Activated T-helper 2 cell treated with anti-CD3 and anti-CD28 coated beads, Interferon-gamma antibody, Interleukin-2, Interleukin-4, amounts not matched to agents 10 μg/mL and 5 μg/mL and 100 μg/mL, durations not matched to agents 14 hours and 24 hours and 36 hours (primary cell): ENCODE measurements around the gene SHROOM1. TPM values are rescaled to one million over a fixed set of nuclear protein-coding genes. Genes with fewer than 3 reads are reported as not detected.
A peak's percentile ranks its signal among the peaks of the same experiment; 100 is the strongest.
"Not testable (repeated sequence)": the region's sequence is repeated elsewhere in the genome, so short reads cannot be mapped to it uniquely, and the experiment has no call there.

Source experiments
- DNase-seq: peaks from one replicate; pipeline ENCODE4 v3.0.0; 2021; ENCODE audit warnings: low spot score
- H3K27ac Mint-ChIP-seq: one replicate; pipeline ENCODE4 v1.8.0; 2021; ENCODE audit warnings: mixed read lengths
- H3K27me3 Mint-ChIP-seq: one replicate; pipeline ENCODE4 v1.8.0; 2021; ENCODE audit warnings: low read depth, mixed read lengths
- H3K36me3 Mint-ChIP-seq: one replicate; pipeline ENCODE4 v1.8.0; 2021; ENCODE audit warnings: low read depth, mixed read lengths
- H3K4me1 Mint-ChIP-seq: one replicate; pipeline ENCODE4 v1.8.0; 2021; ENCODE audit warnings: low read depth, mixed read lengths
- H3K4me3 Mint-ChIP-seq: one replicate; pipeline ENCODE4 v1.8.0; 2021; ENCODE audit warnings: low read depth, mild to moderate bottlenecking, moderate library complexity, mixed read lengths
- H3K9me3 Mint-ChIP-seq: one replicate; pipeline ENCODE4 v1.8.0; 2021; ENCODE audit warnings: mixed read lengths
- intact Hi-C: fragments of 100-400 bp; cut with micrococcal nuclease; formaldehyde crosslinking; loops from one replicate; pipeline ENCODE4 v1.15.1; 2023
- total RNA-seq: library from RNA; stranded (reverse); gene quantifications from 2 replicates; pipeline ENCODE4 v1.2.3, GENCODE V29; 2022

The SHROOM1 gene
- total RNA-seq, 1 donor from 2014 or later, result 7.7 TPM

GRCh38 chr5:132866342-132867045, 36.0 kb upstream of the SHROOM1 start, which contains the start of the genes GDF9 and UQCRQ:
GDF9 (minus strand) TSS chr5:132866469; CDS start chr5:132864533, 1,936 bp downstream.
UQCRQ (plus strand) TSS chr5:132866642; CDS start chr5:132866882, 240 bp downstream.
- Mint-ChIP-seq H3K4me1 (peaks cover 22% of the 10 kb centered on the region), H3K27ac (peak within 1 kb of the TSS; percentile 100), H3K9me3 (no peaks in the 10 kb centered on the region), H3K4me3 (peak within 1 kb of the TSS; percentile 100), H3K27me3 (peaks cover 6% of the 10 kb centered on the region), H3K36me3 (peaks cover 41% of the 10 kb centered on the region)
- intact Hi-C loops, result loop anchor here (1.0 to 2.0 kb wide), 4 partner anchors 36 to 372 kb away; partner anchors contain the start of genes AFF4 and SHROOM1
- DNase-seq, result peak; percentile 92

GRCh38 chr5:132865668-132866341, 35.4 kb upstream of the SHROOM1 start:
- Mint-ChIP-seq H3K36me3 (peaks cover 35% of the 10 kb centered on the region), H3K4me1 (peaks cover 22% of the 10 kb centered on the region), H3K9me3 (no peaks in the 10 kb centered on the region), H3K4me3 (peak overlapping the region; percentile 100), H3K27ac (peak overlapping the region; percentile 100), H3K27me3 (peaks cover 8% of the 10 kb centered on the region)
- intact Hi-C loops, result loop anchor here (1.0 to 2.0 kb wide), 4 partner anchors 35 to 372 kb away; partner anchors contain the start of genes AFF4 and SHROOM1
- DNase-seq, result no peak

- H3K4me1 Mint-ChIP-seq, result peaks cover 5% of the 10 kb centered on the region
Observed at GRCh38 chr5:132860742-132861141, 30.3 kb upstream of the SHROOM1 start.

GRCh38 chr5:132859889-132860437, 29.5 kb upstream of the SHROOM1 start:
- Mint-ChIP-seq H3K27ac (no peak overlapping the region), H3K27me3 (peaks cover 19% of the 10 kb centered on the region), H3K4me1 (no peaks in the 10 kb centered on the region), H3K4me3 (no peak overlapping the region), H3K36me3 (no peaks in the 10 kb centered on the region), H3K9me3 (no peaks in the 10 kb centered on the region)
- intact Hi-C loops, result no loop called here
- DNase-seq, result no peak

More at GRCh38 chr5:132860742-132861141, 30.3 kb upstream of the SHROOM1 start:
- intact Hi-C loops, result no loop called here
- no peak for DNase-seq
- Mint-ChIP-seq H3K27ac (no peak overlapping the region), H3K9me3 (no peaks in the 10 kb centered on the region), H3K4me3 (no peak overlapping the region), H3K27me3 (peaks cover 16% of the 10 kb centered on the region), H3K36me3 (no peaks in the 10 kb centered on the region)

GRCh38 chr5:132856011-132856410, 25.6 kb upstream of the SHROOM1 start:
- intact Hi-C loops, result no loop called here
- no peaks in the 10 kb centered on the region for H3K9me3 Mint-ChIP-seq
- DNase-seq, result no peak
- H3K27me3 Mint-ChIP-seq, result peaks cover 18% of the 10 kb centered on the region
- H3K27ac Mint-ChIP-seq, result no peak overlapping the region
- no peaks in the 10 kb centered on the region for H3K36me3 Mint-ChIP-seq
- peaks cover 4% of the 10 kb centered on the region for H3K4me1 Mint-ChIP-seq
- no peak overlapping the region for H3K4me3 Mint-ChIP-seq

- H3K4me3 Mint-ChIP-seq, intact Hi-C loops, DNase-seq, H3K4me1 Mint-ChIP-seq, H3K9me3 Mint-ChIP-seq, H3K27ac Mint-ChIP-seq, H3K36me3 Mint-ChIP-seq: not testable (repeated sequence)
- H3K27me3 Mint-ChIP-seq, result peaks cover 17% of the 10 kb centered on the region
Observed at GRCh38 chr5:132854992-132855391, 24.5 kb upstream of the SHROOM1 start.

- intact Hi-C loops, result no loop called here
- Mint-ChIP-seq H3K9me3 (no peaks in the 10 kb centered on the region), H3K4me1 (peaks cover 4% of the 10 kb centered on the region), H3K27me3 (peaks cover 21% of the 10 kb centered on the region), H3K4me3 (no peak overlapping the region), H3K27ac (no peak overlapping the region), H3K36me3 (no peaks in the 10 kb centered on the region)
- no peak for DNase-seq
Observed at GRCh38 chr5:132854301-132854700, 23.9 kb upstream of the SHROOM1 start.

- Mint-ChIP-seq H3K9me3 (no peaks in the 10 kb centered on the region), H3K27me3 (peaks cover 23% of the 10 kb centered on the region), H3K27ac (no peak overlapping the region), H3K36me3 (no peaks in the 10 kb centered on the region), H3K4me3 (no peak overlapping the region), H3K4me1 (peaks cover 4% of the 10 kb centered on the region)
- intact Hi-C loops, result no loop called here
- DNase-seq, result no peak
Observed at GRCh38 chr5:132853790-132854189, 23.3 kb upstream of the SHROOM1 start.

GRCh38 chr5:132853323-132853722, 22.9 kb upstream of the SHROOM1 start:
- Mint-ChIP-seq H3K27ac (no peak overlapping the region), H3K27me3 (peaks cover 23% of the 10 kb centered on the region), H3K4me1 (peaks cover 4% of the 10 kb centered on the region), H3K4me3 (no peak overlapping the region), H3K36me3 (no peaks in the 10 kb centered on the region), H3K9me3 (no peaks in the 10 kb centered on the region)
- DNase-seq, result no peak
- intact Hi-C loops, result no loop called here

GRCh38 chr5:132850066-132850465, 19.6 kb upstream of the SHROOM1 start:
- H3K27me3 Mint-ChIP-seq, result peaks cover 16% of the 10 kb centered on the region
- no peaks in the 10 kb centered on the region for H3K9me3 Mint-ChIP-seq
- intact Hi-C loops, result no loop called here
- H3K4me3 Mint-ChIP-seq, result no peak overlapping the region
- H3K36me3 Mint-ChIP-seq, result no peaks in the 10 kb centered on the region
- H3K27ac Mint-ChIP-seq, result no peak overlapping the region
- H3K4me1 Mint-ChIP-seq, result peaks cover 4% of the 10 kb centered on the region
- DNase-seq, result no peak

- Mint-ChIP-seq H3K4me1 (peaks cover 2% of the 10 kb centered on the region), H3K9me3 (no peaks in the 10 kb centered on the region), H3K36me3 (no peaks in the 10 kb centered on the region), H3K27ac (no peak overlapping the region), H3K4me3 (no peak overlapping the region), H3K27me3 (peaks cover 15% of the 10 kb centered on the region)
- no peak for DNase-seq
- intact Hi-C loops, result no loop called here
Observed at GRCh38 chr5:132849347-132849746, 18.9 kb upstream of the SHROOM1 start.

GRCh38 chr5:132848270-132848669, 17.8 kb upstream of the SHROOM1 start:
- Mint-ChIP-seq H3K4me3 (no peak overlapping the region), H3K4me1 (no peaks in the 10 kb centered on the region), H3K36me3 (no peaks in the 10 kb centered on the region), H3K27ac (no peak overlapping the region), H3K9me3 (no peaks in the 10 kb centered on the region), H3K27me3 (peaks cover 13% of the 10 kb centered on the region)
- intact Hi-C loops, result no loop called here
- DNase-seq, result no peak

- Mint-ChIP-seq H3K27ac (no peak overlapping the region), H3K4me3 (no peak overlapping the region), H3K4me1 (no peaks in the 10 kb centered on the region), H3K36me3 (no peaks in the 10 kb centered on the region), H3K27me3 (peaks cover 5% of the 10 kb centered on the region), H3K9me3 (no peaks in the 10 kb centered on the region)
- intact Hi-C loops, result no loop called here
- DNase-seq, result no peak
Observed at GRCh38 chr5:132841305-132841704, 10.9 kb upstream of the SHROOM1 start.
